ENCODE results near the gene SEC23A.

- TF ChIP-seq HOXB13 (CRISPR knock-in tag; IDR thresholded peaks at IDR 0.05; ENCODE audit: low read depth) (no peak), EP300 (IDR thresholded peaks at IDR 0.05) (no peak), CTCF (IDR thresholded peaks at IDR 0.05) (no peak), PHF8 (IDR thresholded peaks at IDR 0.05; ENCODE audit: borderline replicate concordance, low read depth) (no peak), PBX3 (IDR thresholded peaks at IDR 0.05) (no peak), REST (IDR thresholded peaks at IDR 0.05) (no peak), POLR2AphosphoS2 (conservative IDR thresholded peaks at IDR 0.05; ENCODE audit: low read length) (no peak)
These were observed 115.3 kb downstream of the SEC23A start for GRCh38 chr14:38987781-38988180.

Measured in A549 (cell line).